OCI-LY3 (cell line): ENCODE data around the gene ELAPOR2.

Source experiments
- CTCF ChIP-seq: fragments of 200-600, 300-600 bp; sonication (generic); IDR thresholded peaks from 2 replicates; pipeline ENCODE4 v1.5.1; 2014; ENCODE audit warnings: antibody characterized with exemption, low read length, low read depth
- EZH2phosphoT487 ChIP-seq: fragments of 200-600 bp; shearing (Covaris generic); IDR thresholded peaks from 2 replicates; pipeline ENCODE4 v1.6.1; 2018; ENCODE audit warnings: antibody characterized with exemption, mixed run types, low read depth

GRCh38 chr7:87092568-87093091 is 33.2 kb upstream of the ELAPOR2 start:
- TF ChIP-seq CTCF (no peak), EZH2phosphoT487 (no peak)
